HG03575 (cell line): Measurements from ENCODE around the gene SCN7A.
"Not testable (repeated sequence)": the region's sequence is repeated elsewhere in the genome, so short reads cannot be mapped to it uniquely, and the experiment has no call there.

Experiments used
- ATAC-seq: cut with Tn5 transposase; IDR thresholded peaks from one replicate; pipeline ENCODE4 v1.9.1; 2021; ENCODE audit not compliant: unreplicated experiment, insufficient number of reproducible peaks, low FRiP score; ENCODE audit errors: extremely low read depth

The SCN7A gene

GRCh38 chr2:166410828-166411472, 83.1 kb downstream of the SCN7A start:
- ATAC-seq: no peak

GRCh38 chr2:166407746-166408145, 86.3 kb downstream of the SCN7A start:
- ATAC-seq: not testable (repeated sequence)

- ATAC-seq: no peak
Measured at GRCh38 chr2:166406374-166406773, 87.7 kb downstream of the SCN7A start.

GRCh38 chr2:166405569-166405926, 88.5 kb downstream of the SCN7A start:
- no peak for ATAC-seq

- no peak for ATAC-seq
Measured at GRCh38 chr2:166404831-166405568, 89.0 kb downstream of the SCN7A start.

GRCh38 chr2:166394245-166394644, 99.8 kb downstream of the SCN7A start:
- ATAC-seq: no peak

- ATAC-seq: no peak
Measured at GRCh38 chr2:166393008-166393407, 101.0 kb downstream of the SCN7A start.

GRCh38 chr2:166388481-166389070, 105.5 kb downstream of the SCN7A start:
- ATAC-seq: no peak

- no peak for ATAC-seq
Measured at GRCh38 chr2:166385313-166385712, 108.7 kb downstream of the SCN7A start.

GRCh38 chr2:166384774-166385173, 109.3 kb downstream of the SCN7A start:
- no peak for ATAC-seq

GRCh38 chr2:166382448-166382847, 111.6 kb downstream of the SCN7A start:
- no peak for ATAC-seq

- ATAC-seq: no peak
Measured at GRCh38 chr2:166380615-166381014, 113.4 kb downstream of the SCN7A start.

- no peak for ATAC-seq
Measured at GRCh38 chr2:166376873-166377272, 117.2 kb downstream of the SCN7A start.

- ATAC-seq: no peak
Measured at GRCh38 chr2:166376488-166376828, 117.6 kb downstream of the SCN7A start.

- ATAC-seq: no peak
Measured at GRCh38 chr2:166375736-166376487, 118.1 kb downstream of the SCN7A start, which contains the start of gene SCN9A. SCN9A (minus strand) TSS chr2:166375944; CDS start chr2:166311756, 64,188 bp downstream.

GRCh38 chr2:166375195-166375735, 118.8 kb downstream of the SCN7A start:
- ATAC-seq: no peak

GRCh38 chr2:166373951-166374350, 120.1 kb downstream of the SCN7A start:
- no peak for ATAC-seq

GRCh38 chr2:166373539-166373938, 120.5 kb downstream of the SCN7A start:
- no peak for ATAC-seq

- no peak for ATAC-seq
Measured at GRCh38 chr2:166373105-166373504, 120.9 kb downstream of the SCN7A start.
